ENCODE measurements around the gene RAI2. TPM values are rescaled to one million over a fixed set of nuclear protein-coding genes. Genes with fewer than 3 reads are reported as not detected.

RAI2 gene
- polyA plus RNA-seq, 1 experiment, result 0.04 TPM

GRCh38 chrX:17779434-17779833 is 81.7 kb downstream of the RAI2 start:
- ChIA-PET CTCF (interaction anchor here (0.7 kb wide), 1 partner anchor 10 kb away, joined by 4 read pairs; no protein-coding TSS in a partner anchor), POLR2A (no interaction called here)
- Histone ChIP-seq H3K4me3 (ENCODE audit: low read depth, low read length) (no peak overlapping the region), H3K36me3 (ENCODE audit: control insufficient read depth, insufficient read depth, low read length) (no peaks in the 10 kb centered on the region), H3K27me3 (ENCODE audit: control insufficient read depth, insufficient read depth, low read length) (no peaks in the 10 kb centered on the region)
- no peak for DNase-seq (ENCODE audit: low read depth)
- no peak for TF ChIP-seq CTCF (IDR thresholded peaks at IDR 0.05; ENCODE audit: insufficient read depth, low read depth, low read length)

- ChIA-PET CTCF (interaction anchor here (0.7 kb wide), 1 partner anchor 10 kb away, joined by 4 read pairs; no protein-coding TSS in a partner anchor), POLR2A (no interaction called here)
- Histone ChIP-seq H3K27me3 (ENCODE audit: control insufficient read depth, insufficient read depth, low read length) (no peaks in the 10 kb centered on the region), H3K36me3 (ENCODE audit: control insufficient read depth, insufficient read depth, low read length) (no peaks in the 10 kb centered on the region), H3K4me3 (ENCODE audit: low read depth, low read length) (no peak overlapping the region)
- no peak for TF ChIP-seq CTCF (IDR thresholded peaks at IDR 0.05; ENCODE audit: insufficient read depth, low read depth, low read length)
- no peak for DNase-seq (ENCODE audit: low read depth)
These were observed 82.1 kb downstream of the RAI2 start for GRCh38 chrX:17778997-17779396.

GRCh38 chrX:17774053-17774452 is 87.0 kb downstream of the RAI2 start:
- H3K27me3 ChIP-seq (ENCODE audit: control insufficient read depth, insufficient read depth, low read length), result no peaks in the 10 kb centered on the region

GRCh38 chrX:17773221-17773876 is 87.7 kb downstream of the RAI2 start:
- ChIA-PET POLR2A (no interaction called here), CTCF (no interaction called here)
- no peak for DNase-seq (ENCODE audit: low read depth)
- no peaks in the 10 kb centered on the region for H3K27me3 ChIP-seq (ENCODE audit: control insufficient read depth, insufficient read depth, low read length)
- no peak for TF ChIP-seq CTCF (IDR thresholded peaks at IDR 0.05; ENCODE audit: insufficient read depth, low read depth, low read length)
- H3K36me3 ChIP-seq (ENCODE audit: control insufficient read depth, insufficient read depth, low read length), result no peaks in the 10 kb centered on the region
- H3K4me3 ChIP-seq (ENCODE audit: low read depth, low read length), result no peak overlapping the region

More at GRCh38 chrX:17774053-17774452, 87.0 kb downstream of the RAI2 start:
- POLR2A ChIA-PET, result no interaction called here
- CTCF ChIA-PET, result no interaction called here
- Histone ChIP-seq H3K4me3 (ENCODE audit: low read depth, low read length) (no peak overlapping the region), H3K36me3 (ENCODE audit: control insufficient read depth, insufficient read depth, low read length) (no peaks in the 10 kb centered on the region)
- no peak for DNase-seq (ENCODE audit: low read depth)
- no peak for TF ChIP-seq CTCF (IDR thresholded peaks at IDR 0.05; ENCODE audit: insufficient read depth, low read depth, low read length)

DNA sequence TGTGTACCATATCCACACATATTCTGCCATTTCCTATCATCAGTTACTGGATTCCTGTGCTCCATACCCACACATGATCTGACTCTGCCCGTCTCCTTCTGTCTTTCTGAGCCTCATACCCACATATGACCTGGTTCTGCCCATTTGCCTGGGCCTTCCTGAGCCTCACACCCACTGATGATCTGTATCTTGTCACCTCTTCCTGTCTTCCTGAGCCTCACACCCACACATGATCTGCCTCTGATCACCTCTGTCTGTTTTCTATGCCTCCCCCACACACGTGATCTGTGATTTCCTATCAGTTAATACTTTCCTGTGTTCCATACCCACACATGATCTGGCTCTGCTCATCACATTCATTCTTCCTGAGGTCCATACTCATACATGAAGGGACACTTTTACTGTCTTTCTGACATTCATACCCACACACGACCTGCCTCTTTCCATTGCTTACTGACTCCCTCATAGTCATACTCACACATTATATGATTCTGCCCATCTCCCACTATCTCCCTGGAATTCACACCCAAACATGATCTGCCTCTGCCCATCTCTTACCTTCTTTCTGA is 91.3 kb downstream of the RAI2 start:
- no peak overlapping the region for H3K4me3 ChIP-seq (ENCODE audit: low read depth, low read length)
- H3K36me3 ChIP-seq (ENCODE audit: control insufficient read depth, insufficient read depth, low read length), result no peaks in the 10 kb centered on the region
- H3K27me3 ChIP-seq (ENCODE audit: control insufficient read depth, insufficient read depth, low read length), result no peaks in the 10 kb centered on the region
- ChIA-PET POLR2A (no interaction called here), CTCF (no interaction called here)
- no peak for DNase-seq (ENCODE audit: low read depth)
- TF ChIP-seq CTCF (IDR thresholded peaks at IDR 0.05; ENCODE audit: insufficient read depth, low read depth, low read length), result no peak
